Neural cell (in vitro differentiated cells): ENCODE results near the gene NPFF. TPM values are rescaled to one million over a fixed set of nuclear protein-coding genes. Genes with fewer than 3 reads are reported as not detected.

Source experiments
- H2AFZ ChIP-seq: fragments of 200-600, 300-800 bp; sonication (generic), shearing (Covaris generic); 2 replicates; pipeline ENCODE4 v1.6.0; 2014; ENCODE audit warnings: low read depth, mild to moderate bottlenecking, antibody characterized with exemption, low read length, moderate library complexity
- H3F3A ChIP-seq: fragments of 200-600 bp; shearing (Covaris generic); 2 replicates; pipeline ENCODE4 v1.6.1; 2016; ENCODE audit warnings: mild to moderate bottlenecking, moderate library complexity, mixed read lengths, antibody characterized with exemption, low read length; ENCODE audit not compliant: insufficient read depth, poor library complexity, severe bottlenecking
- H3K27ac ChIP-seq: fragments of 200-600, 300-800 bp; sonication (generic), shearing (Covaris generic); 2 replicates; pipeline ENCODE4 v1.5.1; 2014; ENCODE audit warnings: mild to moderate bottlenecking, low read length, moderate library complexity
- H3K27me3 ChIP-seq: fragments of 300-800, 200-600 bp; sonication (generic), shearing (Covaris generic); 2 replicates; pipeline ENCODE4 v1.6.0; 2014; ENCODE audit warnings: mild to moderate bottlenecking, low read depth, low read length, moderate library complexity; ENCODE audit not compliant: insufficient read depth
- H3K36me3 ChIP-seq: fragments of 300-800, 200-600 bp; sonication (generic), shearing (Covaris generic); 2 replicates; pipeline ENCODE4 v1.5.1; 2014; ENCODE audit warnings: mild to moderate bottlenecking, antibody characterized with exemption, low read length, moderate library complexity; ENCODE audit not compliant: insufficient read depth
- H3K4me2 ChIP-seq: fragments of 300-800, 200-600 bp; sonication (generic), shearing (Covaris generic); 2 replicates; pipeline ENCODE4 v1.6.0; 2014; ENCODE audit warnings: mild to moderate bottlenecking, low read length
- H3K4me3 ChIP-seq: fragments of 300-800, 200-600 bp; sonication (generic), shearing (Covaris generic); 2 replicates; pipeline ENCODE4 v1.5.1; 2014; ENCODE audit warnings: mild to moderate bottlenecking, low read length, moderate library complexity
- H3K79me2 ChIP-seq: fragments of 200-600 bp; shearing (Covaris generic); replicated peaks from 2 replicates; pipeline ENCODE4 v1.6.0; 2014; ENCODE audit warnings: mild to moderate bottlenecking, low read length, moderate library complexity; ENCODE audit not compliant: insufficient read depth
- H3K9ac ChIP-seq: fragments of 300-800, 200-600 bp; sonication (generic), shearing (Covaris generic); 2 replicates; pipeline ENCODE4 v1.6.1; 2016; ENCODE audit warnings: mild to moderate bottlenecking, low read length, mixed read lengths
- H3K9me2 ChIP-seq: fragments of 200-600 bp; shearing (Covaris generic); 2 replicates; pipeline ENCODE4 v1.6.1; 2016; ENCODE audit warnings: mild to moderate bottlenecking, low read length, mixed read lengths; ENCODE audit not compliant: insufficient read depth
- H3K9me3 ChIP-seq: fragments of 200-600, 300-800 bp; sonication (generic), shearing (Covaris generic); 2 replicates; pipeline ENCODE4 v1.6.1; 2016; ENCODE audit warnings: mild to moderate bottlenecking, mixed run types, low read length, moderate library complexity, mixed read lengths
- H4K20me1 ChIP-seq: fragments of 200-600 bp; shearing (Covaris generic); 2 replicates; pipeline ENCODE4 v1.6.1; 2016; ENCODE audit warnings: mild to moderate bottlenecking, mixed run types; ENCODE audit not compliant: insufficient read depth
- CTCF ChIP-seq: fragments of 450-650 bp; IDR thresholded peaks from 2 replicates; pipeline ENCODE4 v1.5.1; 2014; ENCODE audit warnings: antibody characterized with exemption, mild to moderate bottlenecking, moderate library complexity; ENCODE audit not compliant: poor library complexity, severe bottlenecking
- EP300 ChIP-seq: fragments of 450-650 bp; conservative IDR thresholded peaks from 2 replicates; pipeline ENCODE4 v1.6.1; 2014; ENCODE audit warnings: antibody characterized with exemption, mild to moderate bottlenecking, moderate library complexity; ENCODE audit not compliant: poor library complexity, severe bottlenecking
- EZH2 ChIP-seq: fragments of 200-600, 300-800 bp; shearing (Covaris generic), sonication (generic); IDR thresholded peaks from 2 replicates; pipeline ENCODE4 v1.6.1; 2014; ENCODE audit warnings: antibody characterized with exemption, low read length, borderline replicate concordance, mild to moderate bottlenecking; ENCODE audit not compliant: insufficient read depth, poor library complexity, severe bottlenecking
- MXI1 ChIP-seq: fragments of 450-650 bp; conservative IDR thresholded peaks from 2 replicates; pipeline ENCODE4 v1.6.1; 2014; ENCODE audit warnings: antibody characterized with exemption, mild to moderate bottlenecking; ENCODE audit not compliant: poor library complexity, severe bottlenecking
- POLR2AphosphoS5 ChIP-seq: IDR thresholded peaks from 2 replicates; pipeline ENCODE4 v1.6.1; 2012
- RAD21 ChIP-seq: fragments of 450-650 bp; conservative IDR thresholded peaks from 2 replicates; pipeline ENCODE4 v1.6.1; 2014; ENCODE audit warnings: antibody characterized with exemption, mild to moderate bottlenecking, moderate library complexity
- REST ChIP-seq: IDR thresholded peaks from 2 replicates; pipeline ENCODE4 v1.6.1; 2012; ENCODE audit warnings: borderline replicate concordance
- SMC3 ChIP-seq: fragments of 450-650 bp; conservative IDR thresholded peaks from 2 replicates; pipeline ENCODE4 v1.6.1; 2014; ENCODE audit warnings: antibody characterized with exemption, mild to moderate bottlenecking, moderate library complexity; ENCODE audit not compliant: poor library complexity
- TAF1 ChIP-seq: IDR thresholded peaks from 2 replicates; pipeline ENCODE4 v1.6.1; 2012; ENCODE audit warnings: low read depth
- polyA plus RNA-seq: library from polyadenylated mRNA; depleted of rRNA; stranded (reverse); fragments of >200 nt; gene quantifications from 2 replicates; pipeline ENCODE4 v1.2.3, GENCODE V29; 2014

Gene NPFF
- polyA plus RNA-seq, 1 donor from 2014 or later: not detected

DNA sequence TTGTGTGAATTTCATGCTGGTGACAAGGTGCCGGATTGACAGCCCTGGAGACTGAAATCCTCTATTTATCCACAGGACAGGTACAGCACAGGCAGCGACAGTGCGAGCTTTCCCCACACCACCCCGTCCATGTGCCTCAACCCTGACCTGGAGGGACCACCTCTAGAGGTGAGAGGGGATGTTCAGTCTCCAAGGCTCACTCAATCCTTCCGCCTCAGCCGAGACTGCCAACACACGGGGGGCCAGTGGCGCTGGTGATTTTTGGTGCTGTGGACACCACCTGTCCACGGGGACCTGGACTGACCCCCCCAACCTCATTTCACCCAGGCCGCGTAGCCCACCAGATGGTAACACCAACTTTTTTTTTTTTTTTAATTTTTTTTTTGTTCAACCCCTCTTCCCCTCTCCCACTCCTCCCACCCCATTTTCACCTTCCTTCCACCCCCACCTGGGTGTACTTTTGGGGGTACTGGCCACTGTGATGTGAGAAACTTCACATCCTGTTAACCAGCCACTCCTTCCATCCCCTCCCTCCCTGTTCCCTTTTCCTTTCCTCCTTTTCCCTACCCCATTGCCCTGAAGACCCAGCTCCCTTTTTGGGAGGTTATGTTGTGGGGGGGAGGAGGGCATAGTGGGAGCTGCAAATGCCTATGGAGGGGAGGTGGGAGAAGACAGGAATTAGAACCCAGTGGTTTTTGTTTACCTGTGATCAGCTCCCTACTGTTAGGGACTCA lies 42.4 kb downstream of the NPFF start:
- H4K20me1 ChIP-seq: peaks cover 27% of the 10 kb centered on the region
- H3K79me2 ChIP-seq: peaks cover 33% of the 10 kb centered on the region
- no peak overlapping the region for H3K4me2 ChIP-seq

More for the DNA sequence above, 42.4 kb downstream of the NPFF start:
- Histone ChIP-seq H3K9me2 (no peaks in the 10 kb centered on the region), H3K27me3 (no peaks in the 10 kb centered on the region), H3K4me3 (no peak overlapping the region), H3F3A (no peaks in the 10 kb centered on the region), H3K27ac (no peak overlapping the region), H3K9me3 (no peaks in the 10 kb centered on the region), H3K36me3 (peaks cover 19% of the 10 kb centered on the region), H2AFZ (no peak overlapping the region), H3K9ac (no peak overlapping the region)
- TF ChIP-seq TAF1 (no peak), CTCF (no peak), RAD21 (no peak), POLR2AphosphoS5 (no peak), EP300 (no peak), MXI1 (no peak), REST (no peak), EZH2 (no peak), SMC3 (no peak)
